PC-9 (cell line): ENCODE data around the gene ZNF792. TPM values are rescaled to one million over a fixed set of nuclear protein-coding genes. Genes with fewer than 3 reads are reported as not detected.

Experiments
- BruUV-seq: library from RNA; stranded (reverse); fragments of 400-500 nt; replicated peaks from 2 replicates; lab custom pipeline; 2021; lab: Mats Ljungman, UMichigan
- CTCF ChIA-PET: fragments of 300-600 bp; sonication (Branson Sonifier 250); formaldehyde crosslinking; loops from one replicate; lab custom pipeline; 2022; ENCODE audit warnings: antibody characterized with exemption; lab: Charles Lee
- POLR2A ChIA-PET: fragments of 300-600 bp; sonication (Branson Sonifier 250); formaldehyde crosslinking; loops from one replicate; lab custom pipeline; 2022; ENCODE audit warnings: antibody characterized with exemption; ENCODE audit not compliant: unreplicated experiment; lab: Charles Lee
- DNase-seq, 2 experiments: peaks; one replicate each; pipeline versions ENCODE4 v3.0.0 to v3.0.0-alpha.2; 2015 to 2022; ENCODE audit warnings: mixed read lengths in 1 of 2
- H2AFZ ChIP-seq: fragments of 200-600 bp; sonication (generic); 2 replicates; pipeline ENCODE4 v1.8.1; 2017; ENCODE audit warnings: antibody characterized with exemption
- H3F3A ChIP-seq: fragments of 200-600 bp; sonication (generic); 2 replicates; pipeline ENCODE4 v1.8.1; 2017; ENCODE audit warnings: antibody characterized with exemption, mild to moderate bottlenecking, low read depth; ENCODE audit not compliant: insufficient read depth
- H3K27ac ChIP-seq: fragments of 200-600 bp; sonication (generic); 2 replicates; pipeline ENCODE4 v1.6.1; 2016; ENCODE audit warnings: mixed run types
- H3K27me3 ChIP-seq: fragments of 200-600 bp; sonication (generic); 2 replicates; pipeline ENCODE4 v1.6.1; 2016; ENCODE audit warnings: low read depth, mixed run types; ENCODE audit not compliant: insufficient read depth
- H3K36me3 ChIP-seq: fragments of 200-600 bp; sonication (generic); 2 replicates; pipeline ENCODE4 v1.6.1; 2016; ENCODE audit warnings: low read depth, mixed run types
- H3K4me1 ChIP-seq: fragments of 200-600 bp; sonication (generic); replicated peaks from 2 replicates; pipeline ENCODE4 v1.6.1; 2016; ENCODE audit warnings: mixed run types; ENCODE audit not compliant: insufficient read depth
- H3K4me2 ChIP-seq: fragments of 200-600 bp; sonication (generic); 2 replicates; pipeline ENCODE4 v1.6.1; 2017; ENCODE audit warnings: mixed run types
- H3K4me3 ChIP-seq: fragments of 200-600 bp; sonication (generic); 2 replicates; pipeline ENCODE4 v1.6.1; 2016; ENCODE audit warnings: mixed run types
- H3K79me2 ChIP-seq: fragments of 200-600 bp; sonication (generic); 2 replicates; pipeline ENCODE4 v1.6.1; 2017; ENCODE audit warnings: low read depth, mixed run types
- H3K9me2 ChIP-seq: fragments of 200-600 bp; sonication (generic); 2 replicates; pipeline ENCODE4 v1.8.1; 2017; ENCODE audit warnings: mild to moderate bottlenecking; ENCODE audit not compliant: insufficient read depth
- H3K9me3 ChIP-seq: fragments of 200-600 bp; sonication (generic); 2 replicates; pipeline ENCODE4 v1.8.1; 2016; ENCODE audit warnings: low read depth; ENCODE audit not compliant: insufficient read depth
- H4K20me1 ChIP-seq: fragments of 200-600 bp; sonication (generic); 2 replicates; pipeline ENCODE4 v1.8.1; 2017; ENCODE audit not compliant: insufficient read depth
- CTCF ChIP-seq: fragments of 200-600 bp; sonication (generic); conservative IDR thresholded peaks from 2 replicates; pipeline ENCODE4 v1.6.1; 2017; ENCODE audit warnings: mixed run types, antibody characterized with exemption, mild to moderate bottlenecking, moderate library complexity
- EZH2 ChIP-seq: fragments of 200-600 bp; sonication (generic); IDR thresholded peaks from 2 replicates; pipeline ENCODE4 v1.8.0; 2017; ENCODE audit warnings: antibody characterized with exemption, low read depth
- intact Hi-C: fragments of 100-400 bp; cut with micrococcal nuclease; formaldehyde crosslinking; loops from one replicate; pipeline ENCODE4 v1.10.0; 2022; ENCODE audit not compliant: unreplicated experiment
- total RNA-seq: library from RNA; stranded (reverse); gene quantifications from 2 replicates; pipeline ENCODE4 v1.2.3, GENCODE V29; 2021

The ZNF792 gene
- total RNA-seq, 1 experiment from 2014 or later, result 3.5 TPM

GRCh38 chr19:34997071-34997617 lies 33.1 kb upstream of the ZNF792 start:
- H3K36me3 ChIP-seq, result no peaks in the 10 kb centered on the region
- intact Hi-C loops, result no loop called here
- H3K27ac ChIP-seq, result no peak overlapping the region
- no peaks in the 10 kb centered on the region for H3K9me2 ChIP-seq
- 0 out of 2 replicates have a peak, but pooled peaks cover under 1% of the 10 kb centered on the region for H3K27me3 ChIP-seq
- peaks cover 19% of the 10 kb centered on the region for H3F3A ChIP-seq
- H3K4me3 ChIP-seq, result no peak overlapping the region
- no peak overlapping the region for H3K4me2 ChIP-seq
- H3K9me3 ChIP-seq, result no peaks in the 10 kb centered on the region
- DNase-seq, result no peak
- ChIA-PET POLR2A (no interaction called here), CTCF (no interaction called here)
- H3K79me2 ChIP-seq, result peaks cover 9% of the 10 kb centered on the region
- BruUV-seq, result no TSS peak
- H4K20me1 ChIP-seq, result no peaks in the 10 kb centered on the region
- H2AFZ ChIP-seq, result no peak overlapping the region
- H3K4me1 ChIP-seq, result peaks cover 20% of the 10 kb centered on the region
- no peak for TF ChIP-seq CTCF
- TF ChIP-seq EZH2, result no peak

GRCh38 chr19:34995551-34995950 lies 31.5 kb upstream of the ZNF792 start:
- ChIA-PET CTCF (interaction anchor here (0.6 to 0.7 kb wide), 2 partner anchors 19 to 122 kb away, joined by 4 to 7 read pairs; no protein-coding TSS in a partner anchor), POLR2A (no interaction called here)
- Histone ChIP-seq H3K4me1 (peaks cover 20% of the 10 kb centered on the region), H3K4me2 (no peak overlapping the region; the same call in 1 of the 2 replicates), H3K79me2 (no peaks in the 10 kb centered on the region), H3K27me3 (0 out of 2 replicates have a peak, but pooled peaks cover 4% of the 10 kb centered on the region), H3K9me2 (no peaks in the 10 kb centered on the region), H3K9me3 (no peaks in the 10 kb centered on the region), H3K4me3 (no peak overlapping the region), H3K36me3 (no peaks in the 10 kb centered on the region), H3F3A (peaks cover 5% of the 10 kb centered on the region; the same call in 1 of the 2 replicates), H4K20me1 (no peaks in the 10 kb centered on the region), H2AFZ (no peak overlapping the region), H3K27ac (no peak overlapping the region)
- TF ChIP-seq EZH2 (no peak), CTCF (no peak)
- no TSS peak for BruUV-seq
- DNase-seq, result no peak
- intact Hi-C loops, result no loop called here

- TF ChIP-seq EZH2, result no peak
- no peak for TF ChIP-seq CTCF
- Histone ChIP-seq H3K36me3 (no peaks in the 10 kb centered on the region), H3K79me2 (no peaks in the 10 kb centered on the region), H2AFZ (no peak overlapping the region), H3F3A (peaks cover 5% of the 10 kb centered on the region; the same call in 1 of the 2 replicates), H4K20me1 (no peaks in the 10 kb centered on the region), H3K4me2 (peak overlapping the region; percentile 57), H3K4me1 (peaks cover 20% of the 10 kb centered on the region), H3K9me3 (no peaks in the 10 kb centered on the region), H3K27me3 (0 out of 2 replicates have a peak, but pooled peaks cover 4% of the 10 kb centered on the region), H3K27ac (no peak overlapping the region), H3K4me3 (no peak overlapping the region), H3K9me2 (no peaks in the 10 kb centered on the region)
- intact Hi-C loops, result no loop called here
- ChIA-PET POLR2A (no interaction called here), CTCF (interaction anchor here (0.6 to 0.7 kb wide), 2 partner anchors 19 to 123 kb away, joined by 4 to 7 read pairs; no protein-coding TSS in a partner anchor)
- no TSS peak for BruUV-seq
- DNase-seq, result peak; percentile 54 to 60
These were observed 30.9 kb upstream of the ZNF792 start for GRCh38 chr19:34994643-34995541.
